Measurements from ENCODE around the gene UGT1A6.
"Not testable (repeated sequence)": the region's sequence is repeated elsewhere in the genome, so short reads cannot be mapped to it uniquely, and the experiment has no call there.

The UGT1A6 gene

GRCh38 chr2:233728723-233729301, 36.1 kb downstream of the UGT1A6 start, which contains the start of gene UGT1A3:
Gene UGT1A3 (plus strand): TSS chr2:233729042. CDS start chr2:233729127, 85 bp downstream.
- DNase-seq (ENCODE audit: low read depth, low spot score) = no peak

GRCh38 chr2:233736868-233737653, 44.4 kb downstream of the UGT1A6 start:
- DNase-seq (ENCODE audit: low read depth, low spot score) = not testable (repeated sequence)

- DNase-seq (ENCODE audit: low read depth, low spot score) = no peak
These were observed 48.2 kb downstream of the UGT1A6 start for GRCh38 chr2:233740870-233741269.

GRCh38 chr2:233743464-233744259, 51.0 kb downstream of the UGT1A6 start:
- DNase-seq (ENCODE audit: low read depth, low spot score) = no peak

GRCh38 chr2:233745073-233745755, 52.5 kb downstream of the UGT1A6 start:
- DNase-seq (ENCODE audit: low read depth, low spot score) = no peak

- not testable (repeated sequence) for DNase-seq (ENCODE audit: low read depth, low spot score)
These were observed 53.1 kb downstream of the UGT1A6 start for GRCh38 chr2:233745838-233746237.

GRCh38 chr2:233746475-233747282, 54.0 kb downstream of the UGT1A6 start:
- no peak for DNase-seq (ENCODE audit: low read depth, low spot score)

GRCh38 chr2:233747283-233747544, 54.5 kb downstream of the UGT1A6 start:
- no peak for DNase-seq (ENCODE audit: low read depth, low spot score)

- not testable (repeated sequence) for DNase-seq (ENCODE audit: low read depth, low spot score)
These were observed 58.0 kb downstream of the UGT1A6 start for GRCh38 chr2:233750689-233751088.

GRCh38 chr2:233751212-233752009, 58.7 kb downstream of the UGT1A6 start:
- DNase-seq (ENCODE audit: low read depth, low spot score) = not testable (repeated sequence)

GRCh38 chr2:233754872-233755611, 62.4 kb downstream of the UGT1A6 start:
- no peak for DNase-seq (ENCODE audit: low read depth, low spot score)

- no peak for DNase-seq (ENCODE audit: low read depth, low spot score)
These were observed 63.9 kb downstream of the UGT1A6 start for GRCh38 chr2:233756429-233757081.

GRCh38 chr2:233758141-233758540, 65.5 kb downstream of the UGT1A6 start:
- DNase-seq (ENCODE audit: low read depth, low spot score) = no peak

GRCh38 chr2:233758849-233759248, 66.2 kb downstream of the UGT1A6 start:
- DNase-seq (ENCODE audit: low read depth, low spot score) = no peak

GRCh38 chr2:233760043-233760442, 67.4 kb downstream of the UGT1A6 start, which contains the start of gene UGT1A1:
Gene UGT1A1 (plus strand): TSS chr2:233760270. CDS start chr2:233760288, 18 bp downstream.
- DNase-seq (ENCODE audit: low read depth, low spot score) = no peak

- no peak for DNase-seq (ENCODE audit: low read depth, low spot score)
These were observed 68.5 kb downstream of the UGT1A6 start for GRCh38 chr2:233761040-233761769.

- no peak for DNase-seq (ENCODE audit: low read depth, low spot score)
These were observed 71.6 kb downstream of the UGT1A6 start for GRCh38 chr2:233764264-233764663.

GRCh38 chr2:233764761-233765160, 72.1 kb downstream of the UGT1A6 start:
- DNase-seq (ENCODE audit: low read depth, low spot score) = no peak

All from smooth muscle cell of the brain vasculature (primary cell).